Hepatocyte (in vitro differentiated cells): ENCODE measurements around the gene LSM4. TPM values are rescaled to one million over a fixed set of nuclear protein-coding genes. Genes with fewer than 3 reads are reported as not detected.
A peak's percentile ranks its signal among the peaks of the same experiment; 100 is the strongest.

Experiments
- DNase-seq: peaks from one replicate; pipeline ENCODE4 v3.0.0-alpha.2; 2016; ENCODE audit warnings: low spot score
- H2AFZ ChIP-seq: fragments of 200-600 bp; sonication (generic); 2 replicates; pipeline ENCODE4 v1.6.0; 2016; ENCODE audit warnings: antibody characterized with exemption, mild to moderate bottlenecking
- H3K27ac ChIP-seq: fragments of 200-600 bp; sonication (generic); 2 replicates; pipeline ENCODE4 v1.5.1; 2016; ENCODE audit warnings: mild to moderate bottlenecking
- H3K27me3 ChIP-seq: fragments of 200-600 bp; sonication (generic); 2 replicates; pipeline ENCODE4 v1.6.1; 2016
- H3K36me3 ChIP-seq: fragments of 200-600 bp; sonication (generic); replicated peaks from 2 replicates; pipeline ENCODE4 v1.5.1; 2016; ENCODE audit warnings: low read depth; ENCODE audit not compliant: insufficient read depth
- H3K4me1 ChIP-seq: fragments of 200-600 bp; sonication (generic); 2 replicates; pipeline ENCODE4 v1.5.1; 2016; ENCODE audit warnings: mild to moderate bottlenecking, moderate library complexity; ENCODE audit not compliant: insufficient read depth
- H3K4me2 ChIP-seq: fragments of 200-600 bp; sonication (generic); 2 replicates; pipeline ENCODE4 v1.6.0; 2016
- H3K4me3 ChIP-seq: fragments of 200-600 bp; sonication (generic); 2 replicates; pipeline ENCODE4 v1.5.1; 2016; ENCODE audit warnings: mild to moderate bottlenecking
- H3K79me2 ChIP-seq: fragments of 200-600 bp; sonication (generic); 2 replicates; pipeline ENCODE4 v1.6.0; 2017; ENCODE audit warnings: mild to moderate bottlenecking
- H3K9me2 ChIP-seq: fragments of 200-600 bp; sonication (generic); replicated peaks from 2 replicates; pipeline ENCODE4 v1.6.0; 2017; ENCODE audit warnings: mild to moderate bottlenecking; ENCODE audit not compliant: insufficient read depth
- H3K9me3 ChIP-seq: fragments of 200-600 bp; sonication (generic); 2 replicates; pipeline ENCODE4 v1.5.1; 2016; ENCODE audit warnings: low read depth, mild to moderate bottlenecking
- H4K20me1 ChIP-seq: fragments of 200-600 bp; sonication (generic); 2 replicates; pipeline ENCODE4 v1.6.0; 2016; ENCODE audit warnings: mild to moderate bottlenecking; ENCODE audit not compliant: insufficient read depth, poor library complexity, severe bottlenecking
- CTCF ChIP-seq: fragments of 200-600 bp; sonication (generic); IDR thresholded peaks from 2 replicates; pipeline ENCODE4 v1.5.1; 2016; ENCODE audit warnings: antibody characterized with exemption, mild to moderate bottlenecking; ENCODE audit not compliant: poor library complexity
- EZH2 ChIP-seq: fragments of 200-600 bp; sonication (generic); IDR thresholded peaks from 2 replicates; pipeline ENCODE4 v1.6.1; 2016; ENCODE audit warnings: antibody characterized with exemption, mild to moderate bottlenecking, borderline replicate concordance
- EZH2phosphoT487 ChIP-seq: fragments of 200-600 bp; sonication (generic); IDR thresholded peaks from one replicate; pipeline ENCODE4 v1.6.1; 2018; ENCODE audit warnings: antibody characterized with exemption, mild to moderate bottlenecking, low read depth, moderate library complexity; ENCODE audit not compliant: unreplicated experiment, severe bottlenecking
- WGBS: methylation state at CpG from one replicate; pipeline ENCODE4 v1.1.6; 2016; ENCODE audit warnings: low lambda C conversion rate; ENCODE audit errors: missing lambda C conversion rate; 5-methylcytosine and 5-hydroxymethylcytosine counted together
- microRNA-seq: library from miRNA; unstranded; fragments of <30 nt; microRNA quantifications from one replicate; pipeline ENCODE4, GENCODE V29; 2017
- polyA plus RNA-seq: library from polyadenylated mRNA; unstranded; fragments of >200 nt; fragmentation: Nextera tagmentation; extraction: Ambion mirVana; gene quantifications from 2 replicates; pipeline ENCODE4 v1.2.1, GENCODE V29; 2016
- small RNA-seq: library from RNA; depleted of rRNA; stranded (forward); fragments of <200 nt; gene quantifications from one replicate; pipeline ENCODE3, GENCODE V24; 2014
- total RNA-seq: library from RNA; depleted of rRNA; stranded (reverse); fragments of >200 nt; gene quantifications from 2 replicates; pipeline ENCODE4 v1.2.3, GENCODE V29; 2014

LSM4 gene
- total and polyA plus RNA-seq, 2 experiments from 2014 or later = 185 to 218 TPM

- TF ChIP-seq CTCF (no peak), EZH2 (no peak), EZH2phosphoT487 (no peak)
- Histone ChIP-seq H3K27me3 (peaks cover 14% of the 10 kb centered on the region), H3K36me3 (no peaks in the 10 kb centered on the region), H3K27ac (no peak overlapping the region), H4K20me1 (no peaks in the 10 kb centered on the region), H2AFZ (no peak overlapping the region), H3K9me3 (no peaks in the 10 kb centered on the region), H3K4me2 (no peak overlapping the region), H3K4me3 (no peak overlapping the region), H3K4me1 (no peaks in the 10 kb centered on the region), H3K79me2 (no peaks in the 10 kb centered on the region), H3K9me2 (no peaks in the 10 kb centered on the region)
- peak; percentile 4 for DNase-seq
- 92% methylated on average over 54 of the region's 55 CpGs for WGBS
Observed at GRCh38 chr19:18257503-18258470, 65.1 kb downstream of the LSM4 start.

Small RNA genes within 50 kb of the gene (microRNA-seq; reads per million reads assigned to microRNA genes)
- gene MIR3188 = 38.9 reads per million, percentile 49 among the genes with 10 or more reads in this experiment

Small RNA genes within 50 kb of the gene (small RNA-seq; reads per million reads assigned to genes)
- gene MIR3188 = 0.22 reads per million
- gene RN7SL513P = not detected
- not detected for gene RPL39P38

Other genes with a start within 250 kb of the LSM4 start
- not detected in 2 replicates for gene IL12RB1, start 236.1 kb downstream of the LSM4 start, total RNA-seq
- gene IL12RB1, start 236.1 kb downstream of the LSM4 start, polyA plus RNA-seq = not detected in 2 replicates
- gene MAST3, start 225.3 kb downstream of the LSM4 start, total RNA-seq = 5.5 and 9.7 TPM in 2 replicates
- 10.3 and 11.1 TPM in 2 replicates for gene MAST3, start 225.3 kb downstream of the LSM4 start, polyA plus RNA-seq
- 29.9 and 38.7 TPM in 2 replicates for gene PIK3R2, start 169.9 kb downstream of the LSM4 start, total RNA-seq
- 49.5 and 52.2 TPM in 2 replicates for gene PIK3R2, start 169.9 kb downstream of the LSM4 start, polyA plus RNA-seq
- 95.7 and 133 TPM in 2 replicates for gene IFI30, start 149.3 kb downstream of the LSM4 start, total RNA-seq
- gene IFI30, start 149.3 kb downstream of the LSM4 start, polyA plus RNA-seq = 129 and 170 TPM in 2 replicates
- gene MPV17L2, start 129.9 kb downstream of the LSM4 start, total RNA-seq = 31.8 and 36.9 TPM in 2 replicates
- gene MPV17L2, start 129.9 kb downstream of the LSM4 start, polyA plus RNA-seq = 22.4 and 26.0 TPM in 2 replicates
- 0.60 and 2.2 TPM in 2 replicates for gene RAB3A, start 119.0 kb downstream of the LSM4 start, total RNA-seq
- 2.6 and 3.0 TPM in 2 replicates for gene RAB3A, start 119.0 kb downstream of the LSM4 start, polyA plus RNA-seq
- gene PDE4C, start 96.6 kb downstream of the LSM4 start, total RNA-seq = 0.43 and 0.72 TPM in 2 replicates
- gene PDE4C, start 96.6 kb downstream of the LSM4 start, polyA plus RNA-seq = 0.10 and 0.47 TPM in 2 replicates
- gene IQCN, start 48.6 kb downstream of the LSM4 start, total RNA-seq = 3.7 and 3.9 TPM in 2 replicates
- gene IQCN, start 48.6 kb downstream of the LSM4 start, polyA plus RNA-seq = 1.5 and 2.3 TPM in 2 replicates
- 307 and 379 TPM in 2 replicates for gene JUND, start 41.5 kb downstream of the LSM4 start, total RNA-seq
- 698 and 768 TPM in 2 replicates for gene JUND, start 41.5 kb downstream of the LSM4 start, polyA plus RNA-seq
- 35.0 and 36.1 TPM in 2 replicates for gene PGPEP1, start 17.5 kb upstream of the LSM4 start, total RNA-seq
- 24.8 and 26.8 TPM in 2 replicates for gene PGPEP1, start 17.5 kb upstream of the LSM4 start, polyA plus RNA-seq
- 106 and 123 TPM in 2 replicates for gene GDF15, start 63.1 kb upstream of the LSM4 start, total RNA-seq
- gene GDF15, start 63.1 kb upstream of the LSM4 start, polyA plus RNA-seq = 175 and 185 TPM in 2 replicates
- gene LRRC25, start 74.5 kb upstream of the LSM4 start, total RNA-seq = 0.16 TPM in 1 of 2 replicates, not detected in the other
- 0.36 and 1.5 TPM in 2 replicates for gene LRRC25, start 74.5 kb upstream of the LSM4 start, polyA plus RNA-seq
- 55.8 and 72.6 TPM in 2 replicates for gene SSBP4, start 96.3 kb upstream of the LSM4 start, total RNA-seq
- gene SSBP4, start 96.3 kb upstream of the LSM4 start, polyA plus RNA-seq = 156 and 169 TPM in 2 replicates
- 51.5 and 54.9 TPM in 2 replicates for gene ISYNA1, start 115.1 kb upstream of the LSM4 start, total RNA-seq
- 144 and 188 TPM in 2 replicates for gene ISYNA1, start 115.1 kb upstream of the LSM4 start, polyA plus RNA-seq
- 3.9 and 11.0 TPM in 2 replicates for gene ELL, start 199.0 kb upstream of the LSM4 start, total RNA-seq
- 15.0 and 18.1 TPM in 2 replicates for gene ELL, start 199.0 kb upstream of the LSM4 start, polyA plus RNA-seq
- gene FKBP8, start 220.5 kb upstream of the LSM4 start, total RNA-seq = 183 and 195 TPM in 2 replicates
- 247 and 262 TPM in 2 replicates for gene FKBP8, start 220.5 kb upstream of the LSM4 start, polyA plus RNA-seq
- 76.3 and 91.7 TPM in 2 replicates for gene KXD1, start 234.8 kb upstream of the LSM4 start, total RNA-seq
- 85.7 and 89.2 TPM in 2 replicates for gene KXD1, start 234.8 kb upstream of the LSM4 start, polyA plus RNA-seq
- 561 and 593 TPM in 2 replicates for gene UBA52, start 248.8 kb upstream of the LSM4 start, total RNA-seq
- gene UBA52, start 248.8 kb upstream of the LSM4 start, polyA plus RNA-seq = 470 and 498 TPM in 2 replicates